Choroid plexus epithelial cell (primary cell): ENCODE data around the gene FSTL1.
"Not testable (repeated sequence)": the region's sequence is repeated elsewhere in the genome, so short reads cannot be mapped to it uniquely, and the experiment has no call there.

ENCODE experiments used
- DNase-seq: peaks from one replicate; pipeline ENCODE4 v3.0.0-alpha.2; 2010; ENCODE audit warnings: low read depth
- H3K4me3 ChIP-seq: 2 replicates; pipeline ENCODE4 v1.5.1; 2011; ENCODE audit warnings: low read depth, mild to moderate bottlenecking, control low read depth, low read length, moderate library complexity
- TF ChIP-seq, protein P1 (sequence below): conservative IDR thresholded peaks from 2 replicates; pipeline ENCODE4 v1.5.1; 2011; ENCODE audit warnings: low read depth, mild to moderate bottlenecking, control low read depth, inconsistent platforms, low read length, moderate library complexity

The FSTL1 gene

DNA sequence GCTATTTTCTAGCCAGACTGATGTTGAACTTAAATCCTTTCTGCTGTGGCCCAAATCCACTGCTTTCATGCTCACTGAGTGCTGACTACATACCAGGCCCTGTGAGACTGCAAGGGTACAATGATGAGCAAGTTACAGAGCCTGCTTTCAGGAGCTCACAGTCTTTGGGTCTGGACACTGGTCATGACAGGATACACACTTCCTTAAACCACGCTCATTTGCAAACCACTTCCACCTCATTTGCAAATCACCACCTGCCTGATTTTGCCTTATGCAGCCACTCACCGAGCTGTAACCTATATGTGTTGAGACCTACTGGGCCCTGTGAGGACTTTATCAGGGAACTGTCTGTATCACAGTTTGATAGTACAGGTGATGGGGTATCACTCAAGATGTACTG, 51.4 kb downstream of the FSTL1 start:
- no peak for DNase-seq
- no peak overlapping the region for H3K4me3 ChIP-seq
- TF ChIP-seq, protein P1, sequence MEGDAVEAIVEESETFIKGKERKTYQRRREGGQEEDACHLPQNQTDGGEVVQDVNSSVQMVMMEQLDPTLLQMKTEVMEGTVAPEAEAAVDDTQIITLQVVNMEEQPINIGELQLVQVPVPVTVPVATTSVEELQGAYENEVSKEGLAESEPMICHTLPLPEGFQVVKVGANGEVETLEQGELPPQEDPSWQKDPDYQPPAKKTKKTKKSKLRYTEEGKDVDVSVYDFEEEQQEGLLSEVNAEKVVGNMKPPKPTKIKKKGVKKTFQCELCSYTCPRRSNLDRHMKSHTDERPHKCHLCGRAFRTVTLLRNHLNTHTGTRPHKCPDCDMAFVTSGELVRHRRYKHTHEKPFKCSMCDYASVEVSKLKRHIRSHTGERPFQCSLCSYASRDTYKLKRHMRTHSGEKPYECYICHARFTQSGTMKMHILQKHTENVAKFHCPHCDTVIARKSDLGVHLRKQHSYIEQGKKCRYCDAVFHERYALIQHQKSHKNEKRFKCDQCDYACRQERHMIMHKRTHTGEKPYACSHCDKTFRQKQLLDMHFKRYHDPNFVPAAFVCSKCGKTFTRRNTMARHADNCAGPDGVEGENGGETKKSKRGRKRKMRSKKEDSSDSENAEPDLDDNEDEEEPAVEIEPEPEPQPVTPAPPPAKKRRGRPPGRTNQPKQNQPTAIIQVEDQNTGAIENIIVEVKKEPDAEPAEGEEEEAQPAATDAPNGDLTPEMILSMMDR, result no peak

DNA sequence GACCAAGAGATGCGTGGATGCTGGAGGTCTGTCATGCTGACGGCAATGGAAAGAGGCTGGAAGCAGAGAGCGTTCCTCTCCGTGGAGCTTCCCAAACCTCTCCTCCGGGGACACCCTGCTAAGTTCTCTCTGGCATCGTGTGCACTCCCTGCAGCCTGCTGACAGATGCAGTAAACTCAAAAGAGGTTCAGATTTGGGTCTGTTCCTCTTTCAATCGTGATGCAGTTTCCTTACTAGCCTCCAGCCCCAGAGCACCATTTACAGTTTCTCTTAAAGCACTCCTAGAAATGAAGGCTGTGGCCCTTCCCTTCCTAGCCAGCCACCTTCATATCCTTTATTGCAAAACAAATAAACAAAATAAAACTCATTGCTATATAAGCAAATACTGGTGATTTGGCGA, 54.3 kb downstream of the FSTL1 start:
- TF ChIP-seq, protein P1, result no peak
- H3K4me3 ChIP-seq, result no peak overlapping the region

GRCh38 chr3:120394347-120394746, 56.4 kb downstream of the FSTL1 start:
- no peak for DNase-seq
- no peak overlapping the region for H3K4me3 ChIP-seq
- TF ChIP-seq, protein P1, result no peak

More for the DNA sequence above, 54.3 kb downstream of the FSTL1 start:
- no peak for DNase-seq

DNA sequence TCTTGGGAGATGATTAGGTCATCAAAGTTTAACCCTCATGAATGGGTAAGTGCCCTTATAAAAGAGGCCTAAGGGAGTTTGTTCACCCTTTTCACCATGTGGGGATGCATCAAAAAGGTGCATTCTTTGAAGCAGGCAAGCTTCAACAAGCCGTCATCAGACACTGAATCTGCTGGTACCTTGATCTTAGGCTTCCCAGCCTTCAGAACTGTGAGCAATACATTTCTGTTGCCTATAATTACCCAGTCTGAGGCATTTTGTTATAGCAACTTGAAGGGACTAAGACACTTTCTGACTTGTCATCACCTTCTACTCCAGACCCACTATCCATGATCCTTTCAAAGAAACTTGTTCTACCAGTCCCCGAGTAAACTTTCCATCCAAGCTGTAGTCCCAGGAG, 57.0 kb downstream of the FSTL1 start:
- no peak overlapping the region for H3K4me3 ChIP-seq
- DNase-seq, result no peak
- TF ChIP-seq, protein P1, result no peak

GRCh38 chr3:120393243-120393642, 57.5 kb downstream of the FSTL1 start:
- H3K4me3 ChIP-seq, result no peak overlapping the region
- no peak for DNase-seq
- TF ChIP-seq, protein P1, result no peak

DNA sequence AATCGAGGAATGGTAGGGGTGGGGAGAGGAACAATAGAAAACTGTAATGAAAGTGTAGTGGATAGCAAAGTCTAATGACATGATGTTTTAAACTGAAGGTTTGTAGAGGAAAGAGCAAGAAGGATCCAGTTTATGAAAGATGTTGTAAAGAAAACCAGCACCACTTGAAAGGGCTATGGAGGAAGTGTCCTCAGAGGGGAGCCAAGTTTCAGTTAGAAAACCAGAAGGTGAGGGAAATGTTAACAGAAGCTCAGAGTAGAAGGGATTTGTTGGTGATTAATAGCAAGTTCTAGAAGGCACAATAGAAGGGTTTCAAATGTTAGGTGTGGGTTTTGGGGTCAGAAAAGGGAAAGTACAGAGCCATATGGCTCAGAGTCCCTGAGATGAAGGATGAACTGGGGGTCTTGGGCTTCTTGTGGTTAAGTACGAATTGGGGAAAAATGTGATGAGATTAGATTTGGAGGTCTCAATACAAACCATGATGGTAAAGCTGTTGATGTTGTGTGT, 67.8 kb downstream of the FSTL1 start:
- no peak for DNase-seq
- TF ChIP-seq, protein P1, result no peak
- no peak overlapping the region for H3K4me3 ChIP-seq

- TF ChIP-seq, protein P1, result no peak
- H3K4me3 ChIP-seq, result no peak overlapping the region
- DNase-seq, result no peak
Measured at GRCh38 chr3:120381503-120381902, 69.3 kb downstream of the FSTL1 start.

DNA sequence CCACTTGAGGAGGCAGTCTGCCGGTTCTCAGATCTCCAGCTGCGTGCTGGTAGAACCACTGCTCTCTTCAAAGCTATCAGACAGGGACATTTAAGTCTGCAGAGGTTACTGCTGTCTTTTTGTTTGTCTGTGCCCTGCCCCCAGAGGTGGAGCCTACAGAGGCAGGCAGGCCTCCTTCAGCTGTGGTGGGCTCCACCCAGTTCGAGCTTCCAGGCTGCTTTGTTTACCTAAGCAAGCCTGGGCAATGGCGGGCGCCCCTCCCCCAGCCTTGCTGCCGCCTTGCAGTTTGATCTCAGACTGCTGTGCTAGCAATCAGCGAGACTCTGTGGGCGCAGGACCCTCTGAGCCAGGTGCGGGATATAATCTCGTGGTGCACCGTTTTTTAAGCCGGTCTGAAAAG, 72.8 kb downstream of the FSTL1 start:
- not testable (repeated sequence) for DNase-seq, H3K4me3 ChIP-seq
